ENCODE data around the gene TULP3. TPM values are rescaled to one million over a fixed set of nuclear protein-coding genes. Genes with fewer than 3 reads are reported as not detected.

TULP3 gene
- total and polyA plus RNA-seq, 2 donors (not counting 3 experiments of a cell fraction or from before 2014, with no cell fraction given) = 30.8 to 31.0 TPM

DNA sequence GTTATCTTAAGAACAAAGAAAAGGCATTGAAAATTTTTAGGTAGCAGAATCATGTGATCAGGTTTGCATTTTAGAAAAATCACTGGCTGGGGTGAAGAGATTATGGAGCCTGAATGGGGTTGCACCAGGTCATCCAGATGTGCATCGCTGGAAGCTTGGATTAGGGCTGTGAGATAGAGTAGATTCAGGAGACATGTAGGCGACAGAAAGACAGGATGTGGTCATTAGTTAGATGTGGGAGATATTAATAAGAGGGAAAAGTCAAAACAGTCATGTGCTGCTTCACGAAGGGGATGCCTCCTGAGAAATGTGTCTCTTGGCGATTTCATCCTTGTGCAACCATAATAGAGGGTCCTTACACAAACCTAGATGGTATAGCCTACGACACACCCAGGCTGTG is 93.6 kb downstream of the TULP3 start:
- intact Hi-C loops (cut with micrococcal nuclease) = no loop called here

More for the DNA sequence above, 93.6 kb downstream of the TULP3 start:
- peaks cover 30% of the 10 kb centered on the region for H3K79me2 ChIP-seq (ENCODE audit: control insufficient read depth, insufficient read depth, low read length)
- no peaks in the 10 kb centered on the region for H3K9me3 ChIP-seq (replicated peaks; ENCODE audit: control insufficient read depth, insufficient read depth, low read length)
- no peak for FAIRE-seq
- no peak overlapping the region for H3K27ac ChIP-seq (ENCODE audit: insufficient read depth, low read depth, low read length)
- no peak overlapping the region for H3K9ac ChIP-seq (replicated peaks; ENCODE audit: extremely low read depth, insufficient read depth, low read length)
- H3K4me1 ChIP-seq (ENCODE audit: control insufficient read depth, extremely low read depth, insufficient read depth, low read length) = peaks cover 10% of the 10 kb centered on the region
- no peaks in the 10 kb centered on the region for H3K27me3 ChIP-seq (ENCODE audit: control insufficient read depth in 2 of 2, insufficient read depth in 2 of 2, low read length in 2 of 2)
- no peak overlapping the region for H3K4me3 ChIP-seq (replicated peaks in 1 of 3; ENCODE audit: insufficient read depth in 1 of 3, low read depth in 1 of 3, low read length in 3 of 3)
- dilution Hi-C loops (cut with MboI; ENCODE audit: extremely low pct_ligation_motif_present, low sequenced_read_pairs) = no loop called here
- ChIA-PET CTCF (no interaction called here), POLR2A (no interaction called here)
- no peak overlapping the region for H3K4me2 ChIP-seq (ENCODE audit: insufficient read depth, low read length)
- no peaks in the 10 kb centered on the region for H4K20me1 ChIP-seq (replicated peaks; ENCODE audit: control insufficient read depth, extremely low read depth, insufficient read depth, low read length)
- DNase-seq (ENCODE audit: low read depth, low spot score) = no peak
- no peaks in the 10 kb centered on the region for H3K9me1 ChIP-seq (replicated peaks; ENCODE audit: control insufficient read depth, extremely low read depth, insufficient read depth, low read length)
- no peak overlapping the region for H2AFZ ChIP-seq (ENCODE audit: low read depth, low read length)
- H3K36me3 ChIP-seq (ENCODE audit: control insufficient read depth in 2 of 2, extremely low read depth in 1 of 2, insufficient read depth in 2 of 2, low read length in 2 of 2) = peaks cover 0 to 7% of the 10 kb centered on the region in 2 experiments
- TF ChIP-seq JUN (IDR thresholded peaks at IDR 0.05; ENCODE audit: borderline replicate concordance, insufficient read depth, insufficient read length, low read depth) (no peak), FOS (IDR thresholded peaks at IDR 0.05; ENCODE audit: borderline replicate concordance, insufficient read depth, low read length) (no peak), MYC (IDR thresholded peaks at IDR 0.05; ENCODE audit: low read depth, low read length) (no peak), EZH2 (IDR thresholded peaks at IDR 0.05; ENCODE audit: borderline replicate concordance, low read depth, low read length, severe bottlenecking) (no peak), POLR2A (IDR thresholded peaks at IDR 0.05; ENCODE audit: low read depth, low read length) (no peak), GATA2 (IDR thresholded peaks at IDR 0.05; ENCODE audit: insufficient read depth, insufficient read length, low read depth, low read length) (no peak), POLR2AphosphoS5 (IDR thresholded peaks at IDR 0.05; ENCODE audit: insufficient read depth, low read depth, low read length) (no peak)
- TF ChIP-seq, protein P1, sequence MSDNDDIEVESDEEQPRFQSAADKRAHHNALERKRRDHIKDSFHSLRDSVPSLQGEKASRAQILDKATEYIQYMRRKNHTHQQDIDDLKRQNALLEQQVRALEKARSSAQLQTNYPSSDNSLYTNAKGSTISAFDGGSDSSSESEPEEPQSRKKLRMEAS (IDR thresholded peaks at IDR 0.05; ENCODE audit: insufficient read depth, insufficient read length) = no peak
- TF ChIP-seq, protein P2, sequence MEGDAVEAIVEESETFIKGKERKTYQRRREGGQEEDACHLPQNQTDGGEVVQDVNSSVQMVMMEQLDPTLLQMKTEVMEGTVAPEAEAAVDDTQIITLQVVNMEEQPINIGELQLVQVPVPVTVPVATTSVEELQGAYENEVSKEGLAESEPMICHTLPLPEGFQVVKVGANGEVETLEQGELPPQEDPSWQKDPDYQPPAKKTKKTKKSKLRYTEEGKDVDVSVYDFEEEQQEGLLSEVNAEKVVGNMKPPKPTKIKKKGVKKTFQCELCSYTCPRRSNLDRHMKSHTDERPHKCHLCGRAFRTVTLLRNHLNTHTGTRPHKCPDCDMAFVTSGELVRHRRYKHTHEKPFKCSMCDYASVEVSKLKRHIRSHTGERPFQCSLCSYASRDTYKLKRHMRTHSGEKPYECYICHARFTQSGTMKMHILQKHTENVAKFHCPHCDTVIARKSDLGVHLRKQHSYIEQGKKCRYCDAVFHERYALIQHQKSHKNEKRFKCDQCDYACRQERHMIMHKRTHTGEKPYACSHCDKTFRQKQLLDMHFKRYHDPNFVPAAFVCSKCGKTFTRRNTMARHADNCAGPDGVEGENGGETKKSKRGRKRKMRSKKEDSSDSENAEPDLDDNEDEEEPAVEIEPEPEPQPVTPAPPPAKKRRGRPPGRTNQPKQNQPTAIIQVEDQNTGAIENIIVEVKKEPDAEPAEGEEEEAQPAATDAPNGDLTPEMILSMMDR (IDR thresholded peaks at IDR 0.05; ENCODE audit: extremely low read depth in 1 of 2, insufficient read depth in 1 of 2, low read depth in 1 of 2, low read length in 2 of 2) = no peak
- no TSS peak for BruUV-seq (replicated peaks)

Data from endothelial cell of umbilical vein (primary cell).